ENCODE results near the gene ACBD5. TPM values are rescaled to one million over a fixed set of nuclear protein-coding genes. Genes with fewer than 3 reads are reported as not detected.

The ACBD5 gene
- total and polyA plus RNA-seq, 7 donors: 11.5 to 36.8 (median 19.6) TPM

GRCh38 chr10:27207350-27207749 lies 33.2 kb downstream of the ACBD5 start:
- H3K4me1 ChIP-seq: no peaks in the 10 kb centered on the region
- no peak for DNase-seq
- no peaks in the 10 kb centered on the region for H3K27me3 ChIP-seq
- H3K4me3 ChIP-seq: no peak overlapping the region
- no peak for TF ChIP-seq CTCF (IDR thresholded peaks at IDR 0.05)
- no peak for TF ChIP-seq POLR2AphosphoS5 (IDR thresholded peaks at IDR 0.05)
- TF ChIP-seq EP300 (IDR thresholded peaks at IDR 0.05): no peak
- TF ChIP-seq POLR2A (IDR thresholded peaks at IDR 0.05): no peak
- intact Hi-C loops (cut with DNase I): no loop called here
- no peak overlapping the region for H3K27ac ChIP-seq
- WGBS, 2 donors: 98 to 99% methylated on average over 2 of the region's 2 CpGs
- H3K36me3 ChIP-seq: peaks cover 9 to 98% (median 54%) of the 10 kb centered on the region in 4 donors
- no peaks in the 10 kb centered on the region for H3K9me3 ChIP-seq

GRCh38 chr10:27203806-27204205 lies 36.8 kb downstream of the ACBD5 start:
- H3K4me1 ChIP-seq: no peaks in the 10 kb centered on the region
- H3K4me3 ChIP-seq: no peak overlapping the region
- no peaks in the 10 kb centered on the region for H3K27me3 ChIP-seq
- TF ChIP-seq EP300 (IDR thresholded peaks at IDR 0.05): no peak
- no peak for TF ChIP-seq POLR2A (IDR thresholded peaks at IDR 0.05)
- no peak for TF ChIP-seq CTCF (IDR thresholded peaks at IDR 0.05)
- no peak for TF ChIP-seq POLR2AphosphoS5 (IDR thresholded peaks at IDR 0.05)
- no peak for DNase-seq
- peaks cover 3 to 93% (median 41%) of the 10 kb centered on the region in 4 donors for H3K36me3 ChIP-seq
- 71 to 85% methylated on average over 5 of the region's 5 CpGs for WGBS, 2 donors
- intact Hi-C loops (cut with DNase I): no loop called here
- no peak overlapping the region for H3K27ac ChIP-seq
- no peaks in the 10 kb centered on the region for H3K9me3 ChIP-seq

- intact Hi-C loops (cut with DNase I): no loop called here
These were observed 42.5 kb downstream of the ACBD5 start for GRCh38 chr10:27197980-27198620.

GRCh38 chr10:27192284-27192683 lies 48.3 kb downstream of the ACBD5 start:
- H3K4me1 ChIP-seq: no peaks in the 10 kb centered on the region
- no peak for DNase-seq
- no peak overlapping the region for H3K4me3 ChIP-seq
- H3K27ac ChIP-seq: no peak overlapping the region
- 80 to 85% methylated on average over 3 of the region's 3 CpGs for WGBS, 2 donors
- peaks cover 0 to 31% (median 0%) of the 10 kb centered on the region in 4 donors for H3K36me3 ChIP-seq
- intact Hi-C loops (cut with DNase I): no loop called here
- H3K27me3 ChIP-seq: no peaks in the 10 kb centered on the region
- no peaks in the 10 kb centered on the region for H3K9me3 ChIP-seq
- TF ChIP-seq EP300 (IDR thresholded peaks at IDR 0.05) (no peak), POLR2A (IDR thresholded peaks at IDR 0.05) (no peak), POLR2AphosphoS5 (IDR thresholded peaks at IDR 0.05) (no peak), CTCF (IDR thresholded peaks at IDR 0.05) (no peak)

More at GRCh38 chr10:27197980-27198620, 42.5 kb downstream of the ACBD5 start:
- TF ChIP-seq CTCF (IDR thresholded peaks at IDR 0.05) (no peak), POLR2AphosphoS5 (IDR thresholded peaks at IDR 0.05) (no peak), POLR2A (IDR thresholded peaks at IDR 0.05) (no peak), EP300 (IDR thresholded peaks at IDR 0.05) (no peak)
- H3K9me3 ChIP-seq: no peaks in the 10 kb centered on the region
- H3K27me3 ChIP-seq: no peaks in the 10 kb centered on the region
- peaks cover 1 to 75% (median 8%) of the 10 kb centered on the region in 4 donors for H3K36me3 ChIP-seq
- H3K27ac ChIP-seq: peak overlapping the region in 1 of 4 donors; percentile 28
- no peak for DNase-seq
- 71 to 78% methylated on average over 2 of the region's 2 CpGs for WGBS, 2 donors
- H3K4me1 ChIP-seq: no peaks in the 10 kb centered on the region
- H3K4me3 ChIP-seq: no peak overlapping the region

GRCh38 chr10:27190508-27190907 lies 50.1 kb downstream of the ACBD5 start:
- Histone ChIP-seq H3K4me3 (no peak overlapping the region), H3K27me3 (no peaks in the 10 kb centered on the region), H3K9me3 (no peaks in the 10 kb centered on the region), H3K27ac (no peak overlapping the region), H3K36me3 (peaks cover 0 to 31% (median 2%) of the 10 kb centered on the region in 4 donors), H3K4me1 (no peaks in the 10 kb centered on the region)
- WGBS, 2 donors: 83 to 88% methylated on average over 2 of the region's 2 CpGs
- intact Hi-C loops (cut with DNase I): no loop called here
- no peak for DNase-seq
- no peak for TF ChIP-seq EP300 (IDR thresholded peaks at IDR 0.05)
- TF ChIP-seq CTCF (IDR thresholded peaks at IDR 0.05): no peak
- TF ChIP-seq POLR2AphosphoS5 (IDR thresholded peaks at IDR 0.05): no peak
- TF ChIP-seq POLR2A (IDR thresholded peaks at IDR 0.05): no peak
